Globus pallidus (tissue), 1 donor: ENCODE measurements around the gene DZIP1.
A peak's percentile ranks its signal among the peaks of the same experiment; 100 is the strongest.
"Not testable (repeated sequence)": the region's sequence is repeated elsewhere in the genome, so short reads cannot be mapped to it uniquely, and the experiment has no call there.

ENCODE experiments used
- DNase-seq: peaks from one replicate; pipeline ENCODE4 v3.0.0-alpha.2; 2015; ENCODE audit warnings: low spot score

DZIP1 gene

DNA sequence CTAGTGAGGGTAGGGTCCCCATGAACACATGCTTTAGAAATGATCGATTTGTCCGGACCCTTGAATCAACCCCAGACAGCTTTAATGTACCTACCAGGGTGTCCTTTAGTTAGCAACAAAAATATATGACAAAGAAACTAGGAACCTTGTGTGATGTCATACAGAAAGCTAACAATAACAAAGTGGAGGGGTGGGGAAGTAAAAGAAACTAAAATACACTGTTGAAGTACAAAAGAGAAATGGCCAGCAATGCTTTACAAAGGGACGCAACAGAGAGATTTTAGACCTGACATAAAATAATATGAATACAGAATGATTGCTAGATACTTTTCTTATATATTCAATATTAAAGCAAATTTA lies 40.0 kb downstream of the DZIP1 start:
- no peak for DNase-seq

DNA sequence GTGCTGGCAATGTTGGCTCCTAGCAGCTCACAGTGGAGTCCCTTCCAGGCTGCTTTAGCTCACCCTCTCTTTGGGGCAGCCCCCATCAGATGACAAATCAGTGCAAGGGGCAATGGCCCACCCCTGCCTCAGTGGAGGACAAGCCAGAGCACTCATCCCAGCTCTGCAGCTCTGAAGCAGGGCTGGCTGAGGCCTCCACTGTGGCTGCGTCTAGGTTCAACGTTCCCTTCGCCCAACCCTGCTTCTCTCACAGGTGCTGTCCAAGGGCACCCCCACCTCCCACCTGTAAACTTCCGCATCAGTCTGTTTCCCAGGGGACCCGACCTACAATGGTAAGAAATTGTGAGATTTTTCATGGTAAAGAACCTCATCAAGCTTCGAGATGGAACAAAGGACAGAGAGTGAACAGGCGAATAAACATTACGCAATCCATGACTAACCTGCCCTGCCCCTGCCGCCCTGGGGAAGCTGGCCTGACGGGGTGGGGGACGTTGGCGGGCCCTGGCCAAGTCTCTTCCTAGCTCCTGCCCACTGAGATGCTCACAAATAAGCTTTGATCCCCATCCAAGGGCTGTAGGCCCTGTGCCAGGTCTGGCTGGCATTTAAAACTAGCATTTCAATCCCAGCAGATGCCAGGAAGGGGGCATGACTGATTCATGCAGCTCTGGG lies 40.5 kb downstream of the DZIP1 start:
- peak; percentile 3 for DNase-seq

DNA sequence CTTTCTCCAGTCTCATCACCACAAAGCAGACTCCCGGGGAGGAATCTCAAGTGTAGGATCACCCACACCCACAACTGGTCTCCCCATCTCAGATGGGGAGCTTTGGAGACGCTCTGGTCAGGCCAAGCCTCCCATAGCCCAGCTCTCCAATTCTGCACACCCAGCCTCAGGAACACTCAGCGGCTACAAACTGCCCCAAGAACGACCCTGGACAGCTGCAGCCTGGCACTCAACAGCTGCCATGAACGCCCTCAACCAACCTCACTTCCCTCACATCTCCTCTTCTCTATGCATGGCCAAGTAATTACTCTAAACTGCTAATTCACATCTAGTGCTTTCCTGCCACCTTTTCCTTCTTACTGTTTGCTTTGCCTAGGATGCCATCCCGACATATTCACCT lies 42.6 kb downstream of the DZIP1 start:
- DNase-seq = no peak

DNA sequence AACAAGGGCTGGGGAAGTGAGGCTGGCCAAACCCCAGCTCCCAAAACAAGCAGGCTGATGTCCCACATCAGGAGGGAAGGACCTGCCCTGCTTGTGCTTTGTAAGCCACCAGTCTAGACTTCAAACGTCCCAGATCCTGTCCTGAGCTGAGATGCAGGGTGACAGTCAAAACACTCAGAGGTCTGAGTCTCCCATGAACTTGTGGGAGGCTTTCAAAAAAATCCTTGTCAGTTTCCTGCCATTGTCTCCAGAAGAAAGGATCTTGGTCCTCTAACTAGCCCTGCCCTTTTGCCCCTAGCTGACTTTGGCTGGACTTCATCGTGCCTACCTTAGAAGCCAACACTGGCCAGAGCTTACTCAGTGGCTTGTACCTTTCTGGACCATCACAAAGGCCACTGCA lies 43.3 kb downstream of the DZIP1 start:
- no peak for DNase-seq

DNA sequence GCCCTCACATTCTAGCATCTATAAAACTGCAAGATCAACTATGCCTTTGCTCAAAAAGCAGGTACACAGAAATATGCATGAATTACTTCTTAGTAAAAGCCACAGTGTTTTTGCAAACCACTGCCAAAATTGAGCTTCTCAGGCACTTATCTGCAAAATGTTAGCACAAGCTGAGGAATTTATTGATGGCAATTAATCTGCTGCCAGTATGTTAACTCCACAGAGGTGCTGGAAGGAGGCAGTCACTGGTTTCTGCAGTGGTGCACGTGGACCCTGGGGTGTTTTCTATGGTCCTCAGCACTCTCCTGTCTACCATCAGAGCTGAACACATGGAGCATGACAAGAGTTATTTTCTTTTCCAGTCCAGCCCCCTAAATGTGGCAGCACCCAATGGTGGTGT lies 47.8 kb downstream of the DZIP1 start:
- DNase-seq = no peak

DNA sequence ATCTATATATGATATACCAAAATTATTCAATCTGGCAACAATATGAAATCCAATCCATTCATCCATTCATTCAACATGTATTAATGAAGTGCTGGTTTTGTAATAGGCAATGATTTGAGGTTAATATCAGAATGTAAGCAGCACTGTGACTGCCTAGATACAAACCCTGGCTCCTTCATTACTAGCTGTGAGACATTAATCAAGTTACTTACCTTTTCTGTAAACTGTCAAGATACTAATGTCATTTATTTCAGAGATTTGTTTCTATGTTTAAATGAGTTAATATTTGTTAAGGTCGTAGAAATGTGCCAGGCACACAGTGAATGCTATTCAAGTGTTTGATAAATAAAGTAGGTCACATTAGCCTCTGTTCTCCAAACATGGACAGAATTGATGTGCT lies 51.0 kb downstream of the DZIP1 start:
- DNase-seq = no peak

DNA sequence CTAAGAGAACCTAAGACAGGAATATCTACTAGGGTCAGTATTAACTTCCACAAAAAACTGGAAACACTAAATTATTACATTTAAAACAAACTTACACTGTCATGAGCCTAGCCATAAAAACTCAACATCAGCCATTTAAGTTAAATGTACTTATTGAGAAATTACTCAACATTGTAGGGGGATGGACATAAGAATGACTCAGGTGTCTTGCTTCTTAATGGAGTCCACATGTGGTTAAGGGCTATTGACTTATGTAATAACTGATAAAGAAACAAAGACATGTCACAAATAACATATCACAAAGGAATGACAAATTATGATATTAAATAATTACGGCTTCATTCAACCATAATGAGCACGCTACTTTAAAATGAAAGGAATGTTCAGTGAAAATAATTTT lies 55.8 kb downstream of the DZIP1 start:
- no peak for DNase-seq

DNA sequence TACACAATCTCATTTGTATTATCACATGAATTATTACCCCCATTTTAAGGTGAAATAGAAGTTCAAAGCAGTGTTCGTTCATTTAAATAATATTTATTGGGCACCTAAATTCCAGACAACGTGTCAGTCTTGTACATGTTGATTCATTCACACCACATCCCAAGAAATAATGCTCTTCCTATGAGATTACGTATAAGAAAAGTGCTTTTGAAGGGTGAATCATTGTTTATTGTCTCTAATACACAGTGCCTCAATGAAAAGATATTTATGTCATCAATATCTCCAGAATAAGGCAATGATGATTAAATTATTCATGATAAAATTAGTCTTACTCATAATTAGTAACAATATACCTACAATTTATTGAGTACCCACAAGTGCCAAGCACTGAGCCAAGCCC lies 56.4 kb downstream of the DZIP1 start:
- no peak for DNase-seq

DNA sequence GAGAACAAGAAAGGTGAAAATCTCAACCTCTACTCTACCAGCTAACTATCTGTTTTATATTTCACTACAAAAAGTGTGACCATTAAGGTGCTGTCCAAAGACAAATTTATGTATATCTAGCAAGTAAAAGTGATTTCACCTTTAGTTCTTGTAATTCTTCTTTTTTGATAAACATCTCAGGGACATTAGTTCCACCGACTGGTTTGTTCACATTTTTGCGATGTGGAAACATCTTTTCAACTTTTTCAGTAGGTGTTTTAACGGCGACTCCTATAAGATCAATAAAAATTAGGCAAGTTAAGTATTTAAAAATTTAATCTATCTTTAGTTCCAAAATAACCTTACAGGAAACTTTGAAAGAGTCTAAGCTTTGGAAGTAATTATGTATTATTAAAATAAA lies 58.6 kb downstream of the DZIP1 start:
- DNase-seq = no peak

DNA sequence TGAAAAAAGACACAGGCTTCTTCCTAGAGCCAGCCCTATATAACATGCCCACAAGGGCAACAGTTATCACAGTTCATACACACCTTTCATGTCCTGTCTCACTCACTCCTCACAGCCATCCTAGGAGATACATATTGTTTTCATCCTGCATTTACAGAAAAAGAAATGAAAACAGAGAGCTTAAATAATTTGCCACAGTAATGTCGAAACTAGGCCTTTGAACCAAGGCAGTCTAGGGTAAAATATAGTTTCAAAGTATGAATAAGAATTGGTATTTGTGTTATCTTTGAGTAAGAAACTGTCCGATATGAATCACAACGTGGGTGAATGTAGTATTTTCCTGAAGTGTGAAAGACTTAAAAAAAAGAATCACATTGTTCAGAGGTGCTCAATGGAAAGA lies 65.2 kb downstream of the DZIP1 start:
- DNase-seq = no peak

DNA sequence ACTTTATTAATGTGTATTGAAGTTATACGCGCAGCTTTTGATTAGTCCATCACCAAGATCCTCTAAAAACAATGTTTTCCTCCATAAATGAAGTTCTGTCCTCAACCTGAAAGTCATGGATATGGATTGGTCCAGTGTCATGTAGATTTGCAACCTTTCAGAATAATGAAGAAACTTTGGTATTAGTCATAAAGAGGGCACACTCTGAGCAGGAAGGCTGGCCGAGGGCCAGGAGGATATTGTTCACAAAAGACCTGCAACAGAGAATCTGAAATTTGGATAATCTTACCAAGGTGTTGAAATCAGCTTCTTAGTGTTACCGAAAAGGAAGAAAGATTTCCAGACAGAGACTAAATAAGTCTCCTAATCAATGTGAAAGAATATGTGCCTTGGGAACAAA lies 71.3 kb downstream of the DZIP1 start:
- DNase-seq = no peak

DNA sequence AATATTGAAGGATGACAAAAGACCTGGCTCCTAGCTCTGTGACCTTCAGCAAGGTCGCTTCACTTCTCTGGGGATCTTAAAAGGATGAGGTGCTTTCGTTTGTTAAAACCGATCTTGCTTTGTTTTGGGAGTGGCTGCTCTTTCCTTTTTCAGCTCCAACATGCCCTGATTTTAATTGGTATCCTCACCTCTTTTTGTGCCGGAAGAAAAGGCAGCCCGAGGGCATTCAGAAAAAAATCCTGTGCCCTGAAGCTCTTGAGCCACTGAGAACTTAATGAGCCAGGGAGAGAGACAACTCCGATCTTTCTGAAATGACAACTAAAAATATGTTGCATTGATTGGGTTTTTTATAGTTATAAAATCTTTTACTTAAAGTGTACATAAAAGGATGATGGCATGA lies 72.6 kb downstream of the DZIP1 start:
- no peak for DNase-seq

DNA sequence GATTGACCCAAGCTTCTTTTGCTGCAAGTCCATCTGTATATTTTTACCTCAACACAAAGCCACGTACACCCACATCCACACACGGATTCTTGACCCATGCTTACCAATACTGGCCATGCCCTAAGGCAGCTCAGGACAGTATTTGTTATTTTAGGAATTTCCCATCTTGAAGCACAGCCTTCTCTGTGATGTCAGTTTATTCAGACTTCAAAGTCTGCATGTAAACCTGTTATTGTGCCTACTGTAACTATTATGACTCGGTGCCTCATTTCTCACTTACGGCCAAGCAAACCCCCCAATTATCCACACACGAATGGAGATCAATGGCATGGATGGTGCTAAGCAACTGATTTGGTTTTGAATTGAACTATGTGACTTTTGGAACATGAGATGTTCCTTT lies 74.5 kb downstream of the DZIP1 start:
- DNase-seq = no peak

DNA sequence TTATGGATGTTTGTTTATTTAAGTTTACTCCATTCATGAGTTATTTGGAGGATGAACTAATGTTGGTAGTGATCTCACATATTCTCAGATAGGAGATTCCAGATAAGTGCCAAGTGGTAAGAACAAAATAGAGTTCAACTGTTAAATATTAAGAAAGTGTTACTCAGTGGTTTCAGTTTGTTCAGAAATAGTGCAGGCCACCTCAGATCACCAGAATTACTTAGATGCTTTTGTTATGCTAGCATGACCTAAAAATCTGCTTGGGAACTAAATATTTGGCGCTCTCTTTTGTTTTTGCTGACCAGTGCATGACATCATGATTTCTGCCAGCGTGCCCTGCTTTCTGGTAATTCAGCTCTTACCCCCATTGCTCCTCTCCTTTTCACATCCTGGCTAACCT lies 76.4 kb downstream of the DZIP1 start:
- no peak for DNase-seq

DNA sequence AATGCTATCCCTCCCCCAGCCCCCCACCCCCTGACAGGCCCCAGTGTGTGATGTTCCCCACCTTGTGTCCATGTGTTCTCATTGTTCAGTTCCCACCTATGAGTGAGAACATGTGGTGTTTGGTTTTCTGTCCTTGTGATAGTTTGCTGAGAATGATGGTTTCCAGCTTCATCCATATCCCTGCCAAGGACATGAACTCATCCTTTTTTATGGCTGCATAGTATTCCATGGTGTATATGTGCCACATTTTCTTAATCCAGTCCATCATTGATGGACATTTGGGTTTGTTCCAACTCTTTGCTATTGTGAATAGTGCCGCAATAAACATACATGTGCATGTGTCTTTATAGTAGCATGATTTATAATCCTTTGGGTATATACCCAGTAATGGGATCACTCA lies 78.7 kb downstream of the DZIP1 start:
- DNase-seq = not testable (repeated sequence)

DNA sequence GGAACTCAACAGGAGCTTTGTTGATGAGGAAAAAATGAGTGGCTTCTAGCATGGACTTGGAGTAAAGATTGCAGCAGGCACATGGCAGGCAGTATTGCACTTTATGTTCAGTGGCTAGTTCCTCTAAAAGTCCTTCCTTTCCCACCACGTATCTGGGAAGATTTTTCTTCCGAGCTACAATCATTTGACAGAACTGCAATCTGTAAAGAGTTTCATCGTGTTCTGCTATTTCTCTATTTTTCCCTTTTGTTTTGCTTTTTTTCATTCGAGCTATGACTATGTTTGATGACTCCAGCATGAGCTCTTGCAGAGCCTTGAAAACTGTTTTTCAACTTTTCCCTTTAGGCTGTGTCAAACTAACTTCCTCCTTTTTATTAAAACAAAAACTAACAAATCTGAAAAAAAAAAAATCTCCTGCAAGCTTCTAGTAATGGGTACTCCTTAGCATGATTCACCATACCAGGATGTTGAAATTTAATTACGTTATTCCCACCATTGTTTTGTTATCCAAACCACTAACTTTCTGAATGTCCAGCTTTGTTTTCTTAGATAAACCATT lies 79.7 kb downstream of the DZIP1 start:
- no peak for DNase-seq

DNA sequence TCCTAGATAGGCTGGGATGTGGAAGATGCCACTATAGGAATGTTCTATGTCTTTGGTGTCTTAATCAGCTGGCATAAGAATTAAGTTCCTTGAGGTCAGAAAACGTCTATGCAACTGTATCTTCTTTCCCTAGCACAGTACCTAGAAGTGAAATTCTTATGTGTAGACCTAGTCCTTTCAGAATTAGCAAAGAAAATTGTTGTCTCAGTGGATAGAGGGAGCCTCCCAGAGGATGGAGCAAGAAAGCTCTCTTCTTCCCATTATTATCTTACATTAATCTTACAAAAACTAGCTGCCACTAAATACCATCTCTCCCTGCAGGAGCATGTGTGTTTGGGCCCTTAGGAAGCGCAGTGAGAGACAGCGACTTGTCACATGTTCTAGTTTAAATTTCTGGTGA lies 80.4 kb downstream of the DZIP1 start:
- no peak for DNase-seq

DNA sequence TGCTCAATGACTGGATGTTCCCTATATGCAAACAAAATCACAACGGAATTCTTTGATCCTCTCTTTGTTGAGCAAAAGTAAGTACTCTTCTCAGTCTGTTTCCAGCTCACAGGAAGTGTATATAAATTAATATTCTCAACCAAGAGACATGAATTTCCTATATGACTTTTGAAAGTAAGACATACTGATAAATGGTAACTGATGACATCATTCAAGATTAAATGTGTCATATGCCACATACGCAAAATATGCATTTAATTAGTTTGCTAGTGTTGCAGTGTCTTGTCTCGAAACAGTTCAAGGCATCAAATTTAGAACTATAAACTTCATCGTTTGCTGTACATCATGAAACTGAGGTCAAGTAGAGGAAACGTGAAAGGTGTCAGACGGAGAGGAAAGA lies 84.1 kb downstream of the DZIP1 start:
- DNase-seq = no peak

DNA sequence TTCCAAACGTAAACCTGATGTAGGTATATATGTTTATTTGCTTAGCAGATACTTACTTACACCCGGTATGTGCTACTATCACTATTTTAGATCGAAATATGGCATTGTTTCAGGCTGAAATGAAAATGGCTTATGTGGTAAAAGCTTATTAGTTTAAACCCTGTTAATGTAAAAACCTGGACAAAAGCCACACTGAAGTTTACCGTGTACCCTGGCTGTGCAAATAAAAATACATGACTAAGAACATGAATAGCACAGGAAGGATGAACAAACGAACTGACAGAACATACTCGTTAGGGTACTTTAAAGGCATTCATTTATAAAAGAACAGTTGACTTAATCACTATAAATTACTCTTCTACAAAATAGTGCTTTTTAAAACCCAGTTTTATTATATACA lies 85.4 kb downstream of the DZIP1 start:
- DNase-seq = no peak

DNA sequence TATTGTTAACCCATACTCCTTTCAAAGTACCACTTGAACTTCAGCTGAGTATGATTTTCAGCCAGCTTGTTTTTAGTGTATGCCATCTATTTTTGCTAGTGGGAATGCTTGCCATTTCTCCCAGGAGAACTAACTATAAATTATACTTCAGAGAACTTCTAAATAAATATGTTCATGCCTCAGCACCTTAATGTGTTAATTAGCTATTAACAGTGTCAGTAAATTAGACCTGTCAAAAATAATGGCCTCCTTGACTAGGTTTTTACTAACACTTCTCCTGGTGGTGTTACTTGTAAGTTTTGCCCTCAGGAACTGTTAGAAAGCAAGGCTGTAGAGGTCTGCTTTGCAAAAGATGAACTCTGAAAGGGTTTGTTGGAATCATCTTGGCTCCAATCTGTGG lies 87.5 kb downstream of the DZIP1 start:
- DNase-seq = no peak

DNA sequence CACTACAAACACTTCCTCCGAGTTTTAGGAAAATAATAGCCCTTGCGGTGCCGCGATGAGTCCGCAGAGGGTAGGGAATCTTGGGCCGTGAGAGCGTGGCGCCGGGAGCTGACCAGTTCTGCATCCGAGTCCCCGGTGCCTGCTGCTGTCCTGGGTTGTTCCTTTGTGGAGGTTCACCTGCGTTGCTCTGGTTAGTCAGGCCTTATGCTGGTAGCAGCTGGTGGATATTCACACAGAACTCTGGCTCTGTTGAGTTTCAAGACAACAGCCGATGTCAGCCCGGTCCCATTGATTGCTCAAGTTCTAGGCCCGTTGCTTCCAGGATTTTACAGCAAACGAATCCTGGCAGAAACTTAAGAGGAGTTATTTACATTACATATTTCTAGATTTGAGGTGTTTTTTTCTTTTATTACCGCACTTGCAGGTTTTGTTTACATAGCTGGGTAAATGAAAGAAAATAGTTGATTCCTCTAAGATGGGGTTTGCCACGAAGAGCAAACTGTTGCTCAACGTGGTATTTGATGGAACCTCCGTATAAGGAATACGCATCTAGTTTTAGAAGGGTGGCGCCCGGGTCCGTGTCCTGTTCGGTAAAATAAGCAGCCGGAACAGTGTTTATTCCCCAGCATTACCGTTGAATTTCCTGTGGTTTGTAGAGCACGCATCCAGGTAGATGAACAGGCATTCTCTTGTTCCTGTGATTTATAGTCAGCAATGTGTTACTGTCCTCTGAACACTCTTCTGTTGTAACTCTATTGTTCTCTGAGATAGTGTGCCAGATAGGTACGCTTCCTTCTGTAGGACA lies 90.7 kb downstream of the DZIP1 start:
- no peak for DNase-seq

DNA sequence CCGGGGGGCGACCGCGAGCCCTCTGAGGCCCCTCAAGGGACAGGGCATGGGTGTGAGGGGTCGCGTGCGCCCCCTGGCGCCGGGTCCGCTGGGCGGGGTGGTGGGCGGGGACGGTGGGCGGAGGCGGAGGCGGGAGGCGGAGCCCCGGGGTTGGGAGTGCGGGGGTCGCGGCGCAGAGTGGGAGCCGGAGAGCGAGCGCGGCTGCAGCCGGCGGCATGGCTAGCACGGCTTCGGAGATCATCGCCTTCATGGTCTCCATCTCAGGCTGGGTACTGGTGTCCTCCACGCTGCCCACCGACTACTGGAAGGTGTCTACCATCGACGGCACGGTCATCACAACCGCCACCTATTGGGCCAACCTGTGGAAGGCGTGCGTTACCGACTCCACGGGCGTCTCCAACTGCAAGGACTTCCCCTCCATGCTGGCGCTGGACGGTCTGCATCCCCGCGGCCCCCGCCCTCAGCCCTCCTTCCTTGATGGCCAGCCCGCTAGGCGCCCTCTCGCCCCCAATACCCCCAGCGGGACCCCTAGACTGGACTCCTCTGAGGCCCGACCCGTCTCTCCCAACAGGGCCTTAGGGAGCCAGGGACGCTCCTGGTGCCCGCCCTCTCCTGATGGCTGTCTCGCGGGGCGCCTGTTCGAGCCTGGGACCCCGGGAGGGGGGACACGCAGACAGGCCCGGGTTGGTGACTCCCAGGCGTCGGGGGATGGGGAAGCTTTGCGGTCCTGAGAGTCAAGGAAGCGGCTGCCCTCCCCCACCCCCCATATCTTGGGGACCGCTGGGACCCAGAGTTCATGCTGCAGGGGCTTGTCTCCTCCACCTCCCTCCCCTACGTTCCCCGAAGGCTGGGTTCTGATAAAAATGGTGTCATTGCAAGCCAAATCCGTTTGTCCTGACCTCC lies 91.7 kb downstream of the DZIP1 start, which contains the start of gene CLDN10:
Gene CLDN10 (plus strand): TSS at position 182 of the 903 bp plus-strand sequence. CDS start 34 bp downstream, at position 216.
- no peak for DNase-seq

DNA sequence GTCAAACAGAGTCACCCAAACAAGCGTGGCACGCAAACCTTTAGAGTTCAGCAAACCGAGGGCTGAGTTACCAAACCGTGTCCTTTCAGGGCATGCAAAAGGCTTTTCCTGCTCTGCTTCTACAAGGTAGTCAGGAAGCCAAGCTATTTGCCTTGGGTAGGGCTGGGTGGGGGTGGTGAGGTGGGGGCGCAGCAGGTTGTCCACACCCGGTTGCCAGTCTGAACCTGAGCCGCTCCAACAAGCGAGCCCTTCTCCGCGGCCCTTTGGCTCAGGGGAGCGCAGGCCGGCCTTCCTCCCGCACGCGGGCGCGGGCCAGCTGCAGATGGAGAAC lies 92.3 kb downstream of the DZIP1 start:
- DNase-seq = no peak
